ENCODE data around the gene NRXN3.

Gene NRXN3

DNA sequence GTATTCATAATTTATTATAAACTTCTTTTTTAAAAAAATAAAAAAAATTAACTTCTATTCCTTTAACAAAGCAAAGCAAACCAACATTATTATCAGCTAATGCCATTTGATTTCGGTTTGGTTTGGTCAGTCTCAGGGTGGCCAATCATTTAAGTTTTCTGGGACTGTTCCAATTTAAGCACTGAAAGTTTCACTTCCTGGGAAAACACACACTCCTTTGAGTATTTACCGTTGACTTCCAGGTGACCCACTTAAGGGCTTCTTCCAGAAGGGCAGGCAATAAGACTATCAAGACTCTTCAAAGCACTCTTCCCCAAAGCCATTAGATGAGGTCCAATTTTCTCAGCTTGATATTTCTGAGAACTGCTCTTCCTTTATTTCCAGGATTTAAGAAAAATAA lies 1187.1 kb downstream of the NRXN3 start:
- no peak for DNase-seq (ENCODE audit: low spot score)

DNA sequence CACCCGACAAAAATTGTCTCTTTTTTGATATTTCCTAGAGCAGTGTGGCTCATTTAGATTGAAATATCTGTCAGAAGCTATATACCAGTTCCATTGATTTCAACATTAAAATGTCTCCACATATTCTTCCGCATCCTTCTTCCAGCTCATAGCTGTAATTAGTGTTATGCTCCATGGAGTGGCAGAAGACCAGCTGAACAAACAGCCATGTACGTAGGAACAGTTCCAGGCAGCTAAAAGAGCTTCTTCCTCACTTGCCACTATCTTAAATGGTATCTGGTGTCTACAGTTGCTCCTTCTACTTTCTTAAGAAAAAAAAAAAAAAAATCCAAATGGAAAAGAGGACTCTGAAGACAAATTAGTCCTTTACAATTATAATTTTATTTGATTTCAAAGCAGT lies 1193.1 kb downstream of the NRXN3 start:
- no peak for DNase-seq (ENCODE audit: low spot score)

DNA sequence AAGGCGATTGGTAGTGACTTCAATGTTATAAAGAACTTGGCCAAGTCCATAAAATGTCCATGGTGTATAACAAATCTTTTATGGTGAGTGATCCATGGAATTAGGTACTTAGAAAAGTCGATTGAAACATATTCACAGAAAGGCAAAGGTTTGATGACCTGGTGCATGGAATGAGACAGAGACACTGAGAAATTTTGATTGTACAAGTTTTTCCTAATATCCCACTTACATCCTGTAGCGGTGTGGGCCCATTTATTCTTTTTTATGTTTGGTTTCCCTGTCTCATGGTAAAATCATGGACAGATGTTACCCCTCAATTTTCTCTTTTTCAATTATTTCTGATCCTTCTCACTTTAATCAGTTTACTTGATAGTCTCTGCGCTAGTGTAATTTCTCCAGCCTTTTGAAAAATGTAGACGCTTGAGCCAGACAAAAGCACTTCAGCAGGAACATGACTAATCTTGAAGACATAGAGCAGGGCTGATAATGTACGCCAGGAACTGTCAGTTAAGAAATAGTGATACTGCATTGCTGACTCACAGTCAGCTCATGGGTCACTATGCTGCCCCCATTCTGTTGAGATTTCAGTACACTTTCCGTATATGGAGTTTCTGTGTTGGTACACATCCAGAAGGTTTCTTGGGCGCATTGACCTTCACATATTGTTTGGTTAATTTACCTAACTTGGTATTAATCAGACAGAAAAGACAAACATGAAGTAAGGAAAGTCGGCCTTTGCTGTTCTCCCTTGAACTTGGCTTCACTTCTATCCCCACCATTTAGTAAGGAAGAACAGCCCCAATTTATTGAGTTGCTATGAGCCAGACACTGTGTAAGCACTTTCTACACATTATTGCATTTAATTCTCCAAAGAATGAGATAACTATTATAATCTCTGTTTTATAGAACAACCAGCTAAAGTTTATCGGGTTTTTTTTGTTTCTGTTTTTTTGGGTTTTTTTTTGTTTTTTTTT lies 1199.5 kb downstream of the NRXN3 start:
- no peak for DNase-seq (ENCODE audit: low spot score)

DNA sequence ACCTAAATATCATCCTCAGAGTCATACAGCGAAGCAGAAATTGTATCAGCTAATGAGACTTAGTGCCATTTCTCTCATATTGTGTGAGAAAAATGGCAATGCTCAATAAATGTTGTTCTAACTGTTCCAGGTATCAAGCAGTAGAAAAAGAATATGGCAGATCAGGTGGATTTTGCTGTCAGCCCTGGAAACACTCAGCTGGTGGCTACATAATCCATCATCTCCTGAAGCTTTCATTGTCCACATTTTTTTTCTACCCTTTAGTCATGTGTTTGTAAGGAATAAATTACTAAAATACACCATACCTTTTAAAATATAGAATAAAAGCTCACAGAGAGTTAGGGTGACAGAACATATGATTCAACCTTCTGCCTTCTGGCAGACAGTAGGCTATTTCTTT lies 1200.8 kb downstream of the NRXN3 start:
- no peak for DNase-seq (ENCODE audit: low spot score)

DNA sequence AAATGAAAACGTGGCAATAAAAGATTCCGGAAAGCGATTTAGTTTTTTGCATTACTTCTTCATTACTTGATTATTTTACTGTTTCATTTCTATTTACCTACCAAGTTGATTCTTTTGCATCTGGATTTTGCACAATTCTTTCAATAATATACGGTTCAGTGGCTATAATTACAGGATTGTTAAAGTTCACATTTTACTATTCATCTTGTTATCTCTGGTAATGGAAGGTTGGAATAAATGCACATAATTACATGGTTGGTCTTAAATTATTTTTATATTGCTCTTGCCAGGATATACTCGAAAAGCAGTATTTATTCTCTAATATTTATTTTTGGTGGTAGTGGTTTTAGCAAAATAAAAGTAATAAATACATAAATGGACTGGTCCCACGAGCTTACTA lies 1203.3 kb downstream of the NRXN3 start:
- DNase-seq (ENCODE audit: low spot score), result no peak

DNA sequence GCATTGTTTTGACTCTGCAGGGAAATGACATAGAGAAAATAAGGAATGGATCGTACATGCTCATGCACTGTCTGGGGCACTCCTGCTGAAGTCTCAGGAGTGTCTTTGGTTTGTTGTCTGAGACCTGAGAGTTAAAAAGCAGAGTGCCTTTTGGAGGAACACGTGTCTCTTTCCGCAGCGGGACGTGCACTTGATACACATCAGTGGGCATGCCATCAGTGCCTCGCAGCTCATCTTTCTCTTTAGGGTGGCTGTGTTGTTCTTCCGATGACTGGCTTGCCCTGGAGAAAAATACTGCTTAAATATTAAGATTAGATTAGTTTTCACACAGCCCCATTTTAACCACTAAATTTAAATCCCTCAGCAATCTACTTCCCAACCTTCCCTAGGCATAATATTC lies 1205.2 kb downstream of the NRXN3 start:
- no peak for DNase-seq (ENCODE audit: low spot score)

DNA sequence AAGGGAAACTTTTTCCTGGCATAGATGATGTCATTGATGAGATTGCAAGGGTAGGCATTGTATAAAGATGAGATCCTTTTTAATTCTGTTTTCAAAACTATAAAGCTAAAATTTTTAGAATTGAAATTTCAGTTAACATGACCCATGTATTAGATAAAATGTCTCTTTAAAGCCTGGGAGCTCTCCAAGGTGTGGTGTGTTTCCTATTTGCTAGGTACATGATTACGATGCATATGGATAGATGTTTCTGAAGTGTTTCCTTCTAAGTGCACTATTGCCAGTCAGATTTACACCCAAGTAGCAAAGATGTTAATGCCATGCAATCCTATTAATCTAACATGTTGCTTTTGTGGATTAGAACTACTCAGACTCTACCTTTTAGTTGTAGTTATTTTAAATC lies 1206.4 kb downstream of the NRXN3 start:
- no peak for DNase-seq (ENCODE audit: low spot score)

DNA sequence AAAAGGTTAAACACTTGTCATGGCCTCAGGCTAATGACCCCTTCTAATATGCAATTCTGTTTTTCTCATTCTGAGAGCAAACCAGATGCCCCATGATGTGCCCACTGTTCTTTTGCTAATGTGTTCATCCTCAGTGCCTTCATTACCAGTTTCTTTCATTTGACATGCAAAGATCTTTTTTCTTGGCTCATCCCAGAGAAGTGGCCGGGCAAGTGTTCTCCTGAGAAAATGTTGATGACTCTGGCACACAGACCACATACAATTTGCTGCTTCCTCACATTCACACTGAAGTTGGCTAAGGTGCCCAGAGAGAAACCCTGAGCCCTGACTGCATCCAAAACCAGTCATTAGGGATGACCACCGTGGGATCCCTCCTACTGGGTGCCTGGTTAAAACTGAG lies 1207.8 kb downstream of the NRXN3 start:
- no peak for DNase-seq (ENCODE audit: low spot score)

DNA sequence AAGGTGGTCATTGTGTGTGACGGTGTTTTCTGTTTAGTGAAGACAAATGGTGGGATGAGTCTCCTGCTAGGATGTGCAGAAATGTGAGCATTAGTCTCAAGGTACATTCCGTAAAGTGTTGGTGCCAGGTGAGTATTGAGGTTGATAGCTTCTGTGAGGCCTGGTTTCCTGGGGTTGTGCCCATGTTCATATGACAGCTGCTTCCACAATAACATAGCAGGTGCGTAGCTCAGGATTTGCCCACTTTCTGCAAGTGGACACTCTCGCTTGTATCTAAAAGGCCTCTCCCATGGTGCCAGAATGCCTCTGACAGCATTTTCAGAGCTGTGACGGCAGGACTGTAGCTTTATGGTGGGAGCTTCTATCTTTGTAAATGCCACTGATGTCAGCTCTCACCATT lies 1209.1 kb downstream of the NRXN3 start:
- DNase-seq (ENCODE audit: low spot score), result no peak

DNA sequence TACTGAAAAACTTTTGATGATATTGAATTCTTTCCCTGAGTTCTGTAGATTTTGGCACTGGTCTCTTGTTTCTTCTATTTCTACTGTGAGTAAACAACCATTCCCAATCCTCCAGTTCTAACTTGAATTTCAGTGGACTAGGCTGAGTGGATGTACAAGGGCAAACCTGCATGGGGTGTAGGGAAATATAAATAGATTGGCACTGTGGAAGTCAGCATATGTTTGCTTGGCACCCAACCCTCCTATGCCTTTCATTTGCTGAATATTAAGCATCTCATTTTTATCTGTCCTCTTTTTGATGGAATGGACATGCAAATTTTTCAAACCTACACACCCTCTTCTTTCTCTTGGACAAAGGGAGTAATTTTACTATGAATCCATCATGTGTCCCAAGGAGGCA lies 1212.9 kb downstream of the NRXN3 start:
- no peak for DNase-seq (ENCODE audit: low spot score)

DNA sequence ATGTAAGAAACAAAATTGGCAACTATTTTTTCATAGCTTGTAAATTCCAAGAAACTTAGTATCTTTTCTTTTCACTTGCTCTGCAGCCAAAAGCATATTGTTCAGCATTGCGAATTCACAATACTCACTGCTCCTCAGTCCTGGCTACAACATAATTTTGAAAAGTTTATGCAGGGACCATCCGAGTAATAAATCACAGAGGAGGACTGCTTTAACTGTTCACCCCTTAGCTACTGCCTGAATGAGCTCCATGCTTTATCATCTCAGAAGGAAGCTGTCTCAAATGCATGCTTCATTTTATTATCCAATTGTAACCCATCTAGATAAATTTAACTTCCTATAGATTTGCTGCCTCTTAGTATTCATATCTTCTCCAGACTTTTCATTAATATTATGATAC lies 1213.3 kb downstream of the NRXN3 start:
- DNase-seq (ENCODE audit: low spot score), result no peak

DNA sequence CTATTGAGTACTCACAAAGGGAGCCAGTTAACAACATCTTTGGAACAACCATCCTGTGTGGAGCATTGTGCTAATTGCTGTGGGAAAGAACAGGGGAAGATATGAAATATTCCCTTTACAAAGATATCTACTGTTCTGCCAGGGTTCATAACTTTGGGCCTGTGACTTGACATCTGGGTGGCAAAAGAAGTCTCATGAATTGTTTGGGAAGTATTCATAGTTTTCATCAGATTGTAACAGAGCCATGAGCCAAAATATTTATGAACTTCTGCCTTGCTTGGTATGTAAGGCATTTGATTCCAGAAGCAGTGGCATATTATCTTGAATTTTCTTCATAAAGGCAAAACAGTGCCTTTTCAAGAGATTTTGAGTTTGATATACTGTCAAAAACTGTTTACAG lies 1224.9 kb downstream of the NRXN3 start:
- DNase-seq (ENCODE audit: low spot score), result no peak

DNA sequence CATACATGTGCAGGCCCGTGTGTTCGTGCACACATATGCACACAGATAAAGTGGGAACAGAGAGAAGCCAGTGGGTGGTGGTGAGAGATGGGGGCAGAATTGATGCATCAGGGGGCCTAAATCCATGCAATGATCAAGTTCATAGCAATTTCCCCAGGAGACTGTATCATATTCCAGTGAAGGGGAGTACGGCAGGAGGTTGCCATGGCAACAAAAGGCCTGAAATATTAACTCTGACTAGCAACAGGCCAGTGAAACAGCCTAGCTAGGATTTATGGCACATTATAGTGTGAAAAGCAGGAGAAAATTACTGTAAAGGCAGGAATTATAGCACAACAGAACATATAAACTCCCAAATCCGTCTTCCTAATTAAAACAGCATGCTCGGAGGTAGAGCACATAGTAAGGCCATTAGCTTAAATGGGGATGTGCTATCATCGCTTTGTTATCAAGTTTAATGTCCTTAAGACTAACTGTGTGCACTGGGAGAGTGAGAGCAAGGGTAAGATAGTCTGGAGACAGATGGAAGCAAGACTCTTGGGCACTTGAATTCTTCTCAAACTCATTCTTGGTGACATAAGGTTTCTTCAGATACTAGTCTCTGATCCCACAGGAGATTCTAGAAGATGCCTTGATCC lies 1234.8 kb downstream of the NRXN3 start:
- DNase-seq (ENCODE audit: low spot score), result no peak

DNA sequence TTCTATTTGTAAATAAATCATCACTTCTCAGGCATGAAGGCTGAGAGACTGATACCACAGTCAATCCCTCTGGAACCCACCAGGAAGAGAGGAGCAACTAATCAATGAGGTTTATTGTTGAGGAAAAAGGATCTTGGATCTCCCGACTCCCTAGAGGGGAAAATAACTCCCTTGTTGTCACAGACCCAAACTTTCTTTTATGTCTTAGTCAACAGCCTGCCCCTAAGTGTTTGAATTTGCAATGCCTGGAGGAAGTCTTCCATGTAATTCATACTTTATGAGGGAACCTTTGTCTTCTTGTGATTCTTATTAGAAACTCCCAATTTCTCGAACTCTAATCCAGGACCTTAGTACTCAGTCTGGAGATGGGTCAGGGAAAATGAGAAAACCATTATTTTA lies 1235.3 kb downstream of the NRXN3 start:
- no peak for DNase-seq (ENCODE audit: low spot score)

DNA sequence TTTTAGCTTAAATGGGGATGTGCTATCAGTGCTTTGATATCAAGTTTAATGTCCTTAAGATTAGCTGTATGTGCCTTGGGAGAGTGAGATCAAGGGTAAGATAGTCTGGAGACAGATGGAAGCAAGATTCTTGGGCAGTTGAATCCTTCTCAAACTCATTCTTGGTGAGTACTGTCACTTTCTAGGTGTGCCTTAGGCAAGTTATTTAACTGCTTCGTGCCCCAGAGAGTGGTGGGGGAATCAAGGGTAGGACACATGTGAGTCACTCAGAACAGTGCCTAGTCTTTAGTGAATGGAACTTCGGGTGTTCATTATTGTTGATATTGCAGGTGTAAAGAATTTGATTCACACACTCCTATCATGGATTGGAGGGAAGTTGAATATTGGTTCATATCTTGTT lies 1237.4 kb downstream of the NRXN3 start:
- DNase-seq (ENCODE audit: low spot score), result no peak

DNA sequence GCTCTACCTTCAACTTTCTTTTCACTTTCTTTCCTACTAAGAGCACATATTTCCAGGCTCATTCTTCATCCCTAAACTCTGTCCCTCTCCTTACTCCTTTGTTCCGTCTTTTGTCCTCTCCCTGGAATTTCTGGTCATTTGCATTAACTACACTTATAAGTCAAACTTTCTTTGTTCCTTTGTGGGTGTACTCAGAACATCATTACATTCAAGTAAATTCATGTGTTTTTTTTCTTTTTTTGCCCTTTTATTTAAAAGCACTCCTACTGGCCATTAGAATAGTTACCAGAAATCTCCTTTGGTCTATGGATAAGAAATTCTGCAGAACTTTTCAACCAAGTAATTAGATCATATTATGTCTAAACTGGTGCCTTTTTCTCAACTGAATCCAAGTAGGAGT lies 1238.5 kb downstream of the NRXN3 start:
- no peak for DNase-seq (ENCODE audit: low spot score)

DNA sequence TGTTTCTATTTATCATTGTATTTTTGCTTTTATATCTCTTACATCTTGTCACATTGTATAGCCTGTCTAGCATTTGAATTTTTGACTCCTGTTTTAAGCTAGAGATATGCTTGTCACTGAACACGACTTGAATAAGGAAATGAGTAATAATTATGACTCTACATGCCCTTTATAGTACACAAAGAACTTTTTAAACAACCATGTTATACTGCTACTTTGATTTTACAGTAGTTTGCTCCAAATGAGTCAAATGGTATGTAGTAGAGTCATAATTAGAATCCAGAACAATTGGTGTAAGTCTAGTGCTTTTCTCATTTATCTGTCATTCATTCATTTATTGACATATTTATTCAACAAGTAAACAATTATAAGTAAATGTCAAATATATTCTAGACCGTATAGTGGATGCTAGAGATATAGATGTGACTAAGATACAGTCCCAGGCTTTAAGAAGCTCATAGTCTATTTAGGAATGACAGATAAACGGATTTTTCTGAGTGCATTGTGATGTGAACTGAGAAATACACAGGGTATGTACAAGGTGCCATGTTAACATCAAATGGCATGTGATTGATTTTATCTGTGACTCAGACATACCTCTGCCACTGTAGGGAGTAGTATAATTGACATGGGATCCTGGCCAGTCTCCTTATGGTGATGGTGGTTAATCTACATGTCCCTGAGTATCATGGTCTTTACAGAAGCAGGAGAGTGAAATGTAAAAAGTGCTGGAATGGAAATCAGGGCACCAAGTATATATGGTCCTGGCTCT lies 1241.4 kb downstream of the NRXN3 start:
- DNase-seq (ENCODE audit: low spot score), result no peak

DNA sequence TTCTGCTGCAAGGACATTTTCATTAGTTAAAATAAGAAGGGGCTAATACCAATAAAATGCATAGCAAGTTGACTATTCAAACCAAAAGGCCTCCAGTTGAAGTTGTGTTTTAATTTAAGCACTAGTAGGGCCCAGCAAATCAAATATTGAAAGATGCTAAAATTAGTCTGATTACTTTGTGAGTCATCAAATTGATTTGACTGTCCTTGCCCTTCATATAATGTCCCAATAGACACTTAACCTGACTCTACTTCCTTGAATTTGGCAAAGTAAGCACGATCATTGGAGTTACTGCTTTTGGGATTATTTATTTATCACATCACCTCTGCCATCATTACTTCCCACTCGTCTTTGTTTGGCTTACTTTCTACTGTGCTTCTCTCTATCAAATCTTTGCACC lies 1242.6 kb downstream of the NRXN3 start:
- DNase-seq (ENCODE audit: low spot score), result no peak

DNA sequence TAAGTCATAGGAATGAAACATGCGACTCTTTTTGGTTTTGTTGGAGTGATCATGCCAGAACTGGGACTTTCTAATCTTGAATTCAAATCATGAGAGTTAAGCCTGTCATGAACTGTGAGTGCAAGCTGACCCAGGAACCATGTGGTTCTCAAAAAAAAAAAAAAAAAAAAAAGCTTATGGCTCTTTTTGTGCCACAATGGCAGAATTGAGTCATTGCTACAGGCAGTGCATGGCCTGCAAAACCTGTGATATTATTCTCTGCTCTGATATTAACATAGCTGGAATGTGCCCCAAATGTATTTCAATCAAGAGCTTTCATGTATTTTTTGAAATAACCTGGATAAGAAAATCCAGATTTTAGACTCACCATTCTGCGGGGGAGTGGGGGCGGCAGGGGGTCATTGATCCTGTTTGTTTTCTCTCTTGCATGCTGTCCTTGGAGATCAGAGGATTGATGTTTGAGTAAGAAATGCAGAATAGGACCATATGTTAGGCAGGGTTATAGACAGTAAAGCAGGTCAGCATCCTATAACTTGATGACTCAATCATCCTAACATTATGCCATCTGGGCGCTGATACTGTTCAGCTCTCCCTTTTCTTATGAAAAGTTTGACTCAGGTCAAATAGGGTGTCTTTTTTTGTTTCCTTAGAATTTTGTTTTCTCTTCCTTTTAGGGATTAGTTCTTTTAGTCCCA lies 1243.7 kb downstream of the NRXN3 start:
- no peak for DNase-seq (ENCODE audit: low spot score)

DNA sequence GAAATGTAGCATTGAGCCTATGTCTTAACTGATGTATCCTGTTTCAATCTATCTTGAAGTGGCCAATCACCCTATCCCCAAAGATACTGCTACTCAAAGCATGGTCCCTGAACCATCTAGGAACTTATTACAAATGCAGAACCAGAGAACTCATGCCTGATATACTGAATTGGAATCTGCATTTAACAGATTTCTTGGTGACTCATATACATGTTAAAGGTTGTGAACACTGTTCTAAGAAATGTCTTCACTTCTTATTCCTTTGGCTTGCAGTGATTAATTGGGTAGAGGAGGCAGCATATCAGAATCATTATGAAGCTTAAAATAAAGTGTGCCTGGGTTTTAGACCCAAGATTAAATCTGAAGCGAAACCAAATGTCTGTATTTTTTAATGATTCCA lies 1245.6 kb downstream of the NRXN3 start:
- no peak for DNase-seq (ENCODE audit: low spot score)

DNA sequence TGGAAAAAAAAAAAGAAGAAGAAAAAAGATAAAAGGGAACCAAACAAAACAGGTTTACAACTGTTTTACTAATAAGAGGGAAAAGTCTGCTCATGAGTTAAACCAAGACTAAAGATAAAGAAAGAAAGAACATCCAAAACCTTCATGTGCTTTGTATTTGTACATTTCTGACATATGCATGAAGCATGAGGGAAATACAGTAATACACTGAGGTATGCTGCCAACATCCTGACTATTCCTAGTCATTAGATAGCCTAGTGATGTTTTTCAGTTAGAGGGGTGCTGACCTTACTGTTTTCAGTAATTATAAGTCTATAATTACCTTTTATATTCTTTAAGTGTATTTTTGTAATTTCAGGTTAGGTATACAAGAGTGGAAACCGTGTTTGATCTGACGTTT lies 1247.8 kb downstream of the NRXN3 start:
- no peak for DNase-seq (ENCODE audit: low spot score)
